ENCODE results near the gene RAB34.

GRCh38 chr17:28737316-28737715 lies 19.6 kb upstream of the RAB34 start:
- TF ChIP-seq POLR2A (IDR thresholded peaks at IDR 0.05): no peak
- no peak for TF ChIP-seq CTCF (IDR thresholded peaks at IDR 0.05)

Measured in gastroesophageal sphincter (tissue), 3 donors.